ENCODE measurements around the gene RPL39L.
"Not testable (repeated sequence)": the region's sequence is repeated elsewhere in the genome, so short reads cannot be mapped to it uniquely, and the experiment has no call there.

Gene RPL39L

GRCh38 chr3:187139126-187139894 is at the start of gene RPL39L:
Gene RPL39L, minus strand, starts transcription at chr3:187139496. Its CDS starts 18,196 bp downstream, at chr3:187121300.
- TF ChIP-seq POLR2A (IDR thresholded peaks at IDR 0.05; ENCODE audit: low read length) (no peak), GATA1 (IDR thresholded peaks at IDR 0.05; ENCODE audit: low read depth, low read length) (no peak)
- peak; percentile 82 to 85 for DNase-seq

- TF ChIP-seq POLR2A (IDR thresholded peaks at IDR 0.05; ENCODE audit: low read length) (no peak), GATA1 (IDR thresholded peaks at IDR 0.05; ENCODE audit: low read depth, low read length) (no peak)
- no peak for DNase-seq
These were observed 49.6 kb upstream of the RPL39L start for GRCh38 chr3:187188931-187189330.

- TF ChIP-seq GATA1 (IDR thresholded peaks at IDR 0.05; ENCODE audit: low read depth, low read length) (no peak), POLR2A (IDR thresholded peaks at IDR 0.05; ENCODE audit: low read length) (no peak)
- peak; percentile 6 to 26 for DNase-seq
These were observed 47.6 kb upstream of the RPL39L start for GRCh38 chr3:187186801-187187421.

GRCh38 chr3:187186375-187186774 is 47.1 kb upstream of the RPL39L start:
- no peak for DNase-seq
- TF ChIP-seq GATA1 (IDR thresholded peaks at IDR 0.05; ENCODE audit: low read depth, low read length): no peak
- no peak for TF ChIP-seq POLR2A (IDR thresholded peaks at IDR 0.05; ENCODE audit: low read length)

DNA sequence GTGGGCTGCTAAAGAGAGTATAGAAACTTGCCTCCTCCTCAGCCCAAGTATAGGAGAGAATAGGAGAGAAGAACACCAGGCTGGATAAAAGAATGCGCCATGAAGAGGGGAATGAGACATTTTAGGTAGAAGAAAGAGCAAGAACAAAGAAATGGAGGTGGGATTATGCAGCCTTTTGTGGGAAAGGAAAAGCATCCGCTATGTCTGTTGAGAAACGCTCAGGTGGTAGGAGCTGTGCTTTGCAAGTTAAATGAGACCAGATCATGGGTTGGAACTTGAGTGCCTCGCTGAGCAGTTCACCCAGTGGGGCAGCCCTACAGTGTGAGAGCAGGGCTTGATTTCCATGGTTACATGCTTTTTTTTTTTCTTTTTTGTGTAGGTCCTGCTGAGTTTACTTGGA is 46.5 kb upstream of the RPL39L start:
- TF ChIP-seq POLR2A (IDR thresholded peaks at IDR 0.05; ENCODE audit: low read length): no peak
- no peak for TF ChIP-seq GATA1 (IDR thresholded peaks at IDR 0.05; ENCODE audit: low read depth, low read length)
- no peak for DNase-seq

- no peak for TF ChIP-seq GATA1 (IDR thresholded peaks at IDR 0.05; ENCODE audit: low read depth, low read length)
- TF ChIP-seq POLR2A (IDR thresholded peaks at IDR 0.05; ENCODE audit: low read length): no peak
- no peak for DNase-seq
These were observed 44.6 kb upstream of the RPL39L start for GRCh38 chr3:187183903-187184302.

DNA sequence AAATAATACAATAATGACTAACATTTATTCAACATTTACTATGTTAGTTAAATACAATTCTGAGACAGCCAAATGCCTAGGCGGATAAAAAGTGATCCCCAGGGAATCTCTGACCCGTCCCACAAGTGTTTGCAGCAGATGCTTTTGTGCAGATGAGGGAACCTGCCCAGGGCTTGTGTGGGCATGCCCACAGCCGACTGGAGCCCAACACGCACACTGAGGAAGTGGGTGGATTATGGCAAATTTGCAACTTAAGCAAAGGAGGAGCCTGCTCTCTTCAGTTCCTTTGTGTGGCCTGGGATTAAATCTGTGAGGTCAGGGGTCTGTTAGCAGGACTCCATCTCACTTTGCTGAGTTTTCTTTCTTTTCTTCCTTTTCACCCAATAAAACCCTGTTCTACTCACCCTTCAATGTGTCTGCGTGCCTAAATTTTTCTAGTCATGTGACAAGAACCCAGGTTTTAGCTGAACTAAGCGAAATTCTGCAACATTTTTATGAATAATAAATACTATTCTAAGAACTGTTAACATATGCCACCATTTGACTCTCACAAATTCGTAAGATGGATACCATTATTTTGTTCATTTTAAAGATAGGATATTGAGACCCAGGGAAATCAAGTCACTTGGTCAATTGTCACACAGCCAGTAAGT is 44.0 kb upstream of the RPL39L start:
- no peak for TF ChIP-seq POLR2A (IDR thresholded peaks at IDR 0.05; ENCODE audit: low read length)
- no peak for TF ChIP-seq GATA1 (IDR thresholded peaks at IDR 0.05; ENCODE audit: low read depth, low read length)
- DNase-seq: no peak

DNA sequence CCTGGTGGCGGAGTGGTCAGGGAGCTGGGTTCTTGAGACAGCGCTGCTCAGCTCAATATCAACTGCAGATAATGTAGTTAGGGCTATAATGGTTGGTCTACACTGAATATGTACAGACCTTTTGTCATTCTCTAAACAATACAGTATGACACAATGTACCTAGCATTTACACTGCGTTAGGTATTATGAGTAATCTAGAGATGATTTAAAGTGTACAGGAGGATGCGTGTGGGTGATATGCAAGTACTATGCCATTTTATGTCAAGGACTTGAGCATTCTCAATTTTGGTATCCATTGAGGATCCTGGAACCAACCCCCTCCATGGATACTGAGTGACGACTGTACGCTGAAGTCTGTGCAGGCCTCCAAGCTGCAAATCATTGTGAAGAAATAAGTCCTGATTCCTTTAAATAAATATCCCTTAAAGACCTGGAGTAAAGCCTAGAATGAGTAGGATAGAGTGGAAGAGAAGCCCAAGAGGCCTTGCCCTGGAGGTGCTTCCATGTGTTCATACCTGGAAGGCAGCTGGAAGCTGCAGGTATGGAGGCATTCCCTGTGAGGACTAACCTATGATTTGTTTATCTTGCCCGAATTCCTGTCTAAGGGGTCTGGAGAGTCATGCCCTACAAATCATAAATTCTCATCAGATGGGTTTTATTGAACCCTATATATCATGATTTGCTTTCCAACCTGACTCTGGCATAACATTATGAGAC is 42.3 kb upstream of the RPL39L start:
- DNase-seq: no peak
- TF ChIP-seq GATA1 (IDR thresholded peaks at IDR 0.05; ENCODE audit: low read depth, low read length) (no peak), POLR2A (IDR thresholded peaks at IDR 0.05; ENCODE audit: low read length) (no peak)

DNA sequence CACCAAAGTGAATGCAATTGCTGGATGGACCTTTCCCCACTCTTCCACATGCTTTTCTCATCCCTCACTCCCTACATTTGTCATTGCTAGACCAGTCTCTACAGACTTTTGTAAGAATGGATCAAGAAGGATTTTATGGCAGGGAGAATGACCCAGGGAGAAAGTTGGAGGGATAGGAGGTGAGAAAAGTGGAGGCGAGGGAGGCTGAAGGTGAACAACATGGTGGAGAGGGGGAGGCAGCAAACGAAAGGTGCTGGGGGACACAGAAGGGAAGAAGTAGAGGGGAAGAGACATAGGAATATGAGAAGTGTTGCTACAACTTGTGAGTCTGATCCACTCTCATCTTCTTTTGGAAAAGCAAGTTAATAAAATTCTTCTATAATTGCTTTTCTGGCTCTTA is 33.6 kb upstream of the RPL39L start:
- no peak for DNase-seq
- TF ChIP-seq GATA1 (IDR thresholded peaks at IDR 0.05; ENCODE audit: low read depth, low read length) (no peak), POLR2A (IDR thresholded peaks at IDR 0.05; ENCODE audit: low read length) (no peak)

DNA sequence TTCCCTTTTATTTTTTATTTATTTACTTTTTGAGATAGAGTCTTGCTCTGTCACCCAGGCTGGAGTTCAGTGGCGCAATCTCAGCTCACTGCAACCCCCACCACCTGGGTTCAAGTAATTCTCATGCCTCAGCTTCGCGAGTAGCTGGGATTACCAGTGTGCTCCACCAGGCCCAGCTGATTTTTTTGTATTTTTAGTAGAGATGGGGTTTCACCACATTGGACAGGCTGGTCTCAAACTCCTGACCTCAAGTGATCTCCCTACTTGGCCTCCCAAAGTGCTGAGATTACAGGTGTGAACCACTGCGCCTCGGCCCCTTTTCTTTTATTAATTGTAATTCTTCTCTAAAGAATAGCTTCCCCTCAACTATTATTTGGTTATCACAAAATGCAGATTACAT is 31.6 kb upstream of the RPL39L start:
- not testable (repeated sequence) for DNase-seq

DNA sequence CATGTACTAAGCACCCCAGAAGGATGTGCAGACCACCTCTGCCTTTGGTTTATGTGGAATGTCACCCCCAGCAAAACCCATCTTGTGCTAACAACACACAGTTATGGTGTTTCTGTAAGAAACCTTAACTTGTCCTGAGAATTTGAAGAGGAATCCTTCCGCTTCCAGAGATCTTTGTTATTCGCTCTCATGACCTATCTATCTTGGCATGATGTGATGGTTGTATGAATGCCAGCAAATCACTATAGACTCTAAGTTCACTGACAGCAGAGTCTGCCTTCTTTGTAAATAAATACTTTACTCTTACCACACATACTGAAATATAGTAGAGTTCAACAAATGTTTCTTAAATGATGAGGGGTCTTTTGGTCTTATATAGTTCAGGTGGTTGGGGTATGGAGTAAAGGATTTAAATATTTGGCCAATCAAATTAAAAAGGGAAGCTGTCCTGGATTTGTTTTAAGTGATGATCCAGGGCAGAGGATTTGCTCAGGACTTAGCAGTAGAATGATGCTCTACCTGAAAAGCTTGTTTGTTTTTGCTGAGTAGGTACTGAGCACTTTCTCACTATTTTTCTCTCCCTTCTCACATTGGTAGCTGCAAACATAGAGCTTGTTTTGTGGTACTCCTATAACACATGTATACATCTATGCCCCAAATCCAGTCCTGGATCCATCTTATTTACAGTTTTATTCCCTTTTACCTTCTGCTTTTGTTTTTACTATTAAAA is 30.1 kb upstream of the RPL39L start:
- TF ChIP-seq POLR2A (IDR thresholded peaks at IDR 0.05; ENCODE audit: low read length): no peak
- no peak for TF ChIP-seq GATA1 (IDR thresholded peaks at IDR 0.05; ENCODE audit: low read depth, low read length)
- no peak for DNase-seq

DNA sequence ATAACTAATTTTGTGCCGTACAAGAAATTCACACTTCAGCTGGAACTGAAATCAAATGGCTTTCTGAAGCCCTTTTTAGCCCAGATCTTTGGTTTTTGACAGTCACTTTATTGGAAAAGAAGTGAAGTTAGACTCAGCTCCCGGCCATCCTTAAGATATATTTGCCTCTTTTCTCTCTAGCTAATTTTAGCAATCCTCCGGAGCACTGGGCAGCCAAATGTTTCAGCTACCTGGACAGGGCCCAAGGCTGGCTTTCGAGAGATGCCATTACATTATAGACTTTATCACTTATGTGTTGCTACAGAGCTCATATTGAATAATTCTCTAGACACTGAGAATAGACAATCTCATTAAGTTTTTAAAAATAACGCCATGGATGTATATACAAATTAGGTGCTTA is 28.5 kb upstream of the RPL39L start:
- TF ChIP-seq POLR2A (IDR thresholded peaks at IDR 0.05; ENCODE audit: low read length) (no peak), GATA1 (IDR thresholded peaks at IDR 0.05; ENCODE audit: low read depth, low read length) (no peak)
- no peak for DNase-seq

- DNase-seq: no peak
- TF ChIP-seq POLR2A (IDR thresholded peaks at IDR 0.05; ENCODE audit: low read length): no peak
- TF ChIP-seq GATA1 (IDR thresholded peaks at IDR 0.05; ENCODE audit: low read depth, low read length): no peak
These were observed 27.5 kb upstream of the RPL39L start for GRCh38 chr3:187166750-187167149.
